Endodermal cell (in vitro differentiated cells): ENCODE measurements around the gene TMEM145. TPM values are rescaled to one million over a fixed set of nuclear protein-coding genes. Genes with fewer than 3 reads are reported as not detected.

ENCODE experiments used
- DNase-seq: peaks from one replicate; pipeline ENCODE4 v3.0.0-alpha.2; 2017
- H3K27ac ChIP-seq: 2 replicates; pipeline ENCODE4 v1.5.1; 2013; ENCODE audit warnings: mild to moderate bottlenecking, low read depth, low read length, moderate library complexity
- H3K27me3 ChIP-seq: 2 replicates; pipeline ENCODE4 v1.6.1; 2013; ENCODE audit warnings: mild to moderate bottlenecking, low read length, moderate library complexity; ENCODE audit not compliant: insufficient read depth, control insufficient read depth, poor library complexity, severe bottlenecking
- H3K36me3 ChIP-seq: 2 replicates; pipeline ENCODE4 v1.7.0; 2013; ENCODE audit warnings: mild to moderate bottlenecking, low read length, moderate library complexity; ENCODE audit not compliant: control insufficient read depth, insufficient read depth
- H3K4me1 ChIP-seq: one replicate; pipeline ENCODE4 v1.7.0; 2013; ENCODE audit warnings: low read length; ENCODE audit not compliant: control insufficient read depth, insufficient read depth
- H3K4me3 ChIP-seq: 2 replicates; pipeline ENCODE4 v1.5.1; 2013; ENCODE audit warnings: mild to moderate bottlenecking, low read length, moderate library complexity
- H3K9ac ChIP-seq: 2 replicates; pipeline ENCODE4 v1.6.1; 2013; ENCODE audit warnings: mild to moderate bottlenecking, low read length, moderate library complexity; ENCODE audit not compliant: poor library complexity, severe bottlenecking; ENCODE audit errors: extremely low read depth
- H3K9me3 ChIP-seq: 2 replicates; pipeline ENCODE4 v1.6.1; 2013; ENCODE audit warnings: mild to moderate bottlenecking, low read length, moderate library complexity; ENCODE audit not compliant: control insufficient read depth
- H3K27ac Mint-ChIP-seq: 2 replicates; pipeline ENCODE4 v1.8.0; 2020; ENCODE audit warnings: mixed read lengths
- H3K27me3 Mint-ChIP-seq: 2 replicates; pipeline ENCODE4 v1.8.0; 2021; ENCODE audit warnings: mild to moderate bottlenecking, mixed read lengths; ENCODE audit not compliant: insufficient read depth
- H3K36me3 Mint-ChIP-seq: 2 replicates; pipeline ENCODE4 v1.8.0; 2020; ENCODE audit warnings: low read depth, mixed read lengths
- H3K4me1 Mint-ChIP-seq: 2 replicates; pipeline ENCODE4 v1.8.0; 2020; ENCODE audit warnings: mixed read lengths
- H3K4me3 Mint-ChIP-seq: 2 replicates; pipeline ENCODE4 v1.8.0; 2020; ENCODE audit warnings: mild to moderate bottlenecking, moderate library complexity, mixed read lengths
- H3K9me3 Mint-ChIP-seq: 2 replicates; pipeline ENCODE4 v1.8.0; 2020; ENCODE audit warnings: mild to moderate bottlenecking, mixed read lengths
- WGBS, 2 experiments: methylation state at CpG; one replicate each; pipeline versions ENCODE4 v1.1.5 to v1.1.7; 2013; ENCODE audit warnings: missing lambda C conversion rate in 2 of 2, mixed read lengths in 1 of 2; ENCODE audit not compliant: insufficient coverage in 1 of 2, insufficient read length in 1 of 2; 5-methylcytosine and 5-hydroxymethylcytosine counted together
- total RNA-seq, 2 donors: library from RNA; stranded (reverse); fragmentation: NEBNext Ultra II Directional in 1 of 2; extraction: Animal tissue kit (Norgen Biotek cat#: 25700) in 1 of 2; gene quantifications; 2 replicates in 1 of 2; 3 replicates in 1 of 2; pipeline ENCODE4 v1.2.1, GENCODE V29; 2021
- TF ChIP-seq, protein P1 (sequence below): fragments of 200-600 bp; sonication (generic); conservative IDR thresholded peaks from 2 replicates; pipeline ENCODE4 v1.5.0; 2021; ENCODE audit warnings: antibody characterized with exemption, mild to moderate bottlenecking

TMEM145 gene
- total RNA-seq, 2 donors from 2014 or later = 0.38 to 0.42 TPM

- 94% methylated on average over 3 of the region's 3 CpGs for WGBS, 2 experiments
- Mint-ChIP-seq H3K9me3 (no peaks in the 10 kb centered on the region), H3K4me3 (no peak overlapping the region), H3K27ac (peak overlapping the region; percentile 1), H3K36me3 (peaks cover 23% of the 10 kb centered on the region), H3K27me3 (no peaks in the 10 kb centered on the region), H3K4me1 (peaks cover 15% of the 10 kb centered on the region)
- Histone ChIP-seq H3K9ac (no peak overlapping the region), H3K4me3 (no peak overlapping the region), H3K9me3 (no peaks in the 10 kb centered on the region), H3K27me3 (no peaks in the 10 kb centered on the region), H3K4me1 (peaks cover 5% of the 10 kb centered on the region), H3K36me3 (peaks cover 16% of the 10 kb centered on the region), H3K27ac (no peak overlapping the region)
- TF ChIP-seq, protein P1, sequence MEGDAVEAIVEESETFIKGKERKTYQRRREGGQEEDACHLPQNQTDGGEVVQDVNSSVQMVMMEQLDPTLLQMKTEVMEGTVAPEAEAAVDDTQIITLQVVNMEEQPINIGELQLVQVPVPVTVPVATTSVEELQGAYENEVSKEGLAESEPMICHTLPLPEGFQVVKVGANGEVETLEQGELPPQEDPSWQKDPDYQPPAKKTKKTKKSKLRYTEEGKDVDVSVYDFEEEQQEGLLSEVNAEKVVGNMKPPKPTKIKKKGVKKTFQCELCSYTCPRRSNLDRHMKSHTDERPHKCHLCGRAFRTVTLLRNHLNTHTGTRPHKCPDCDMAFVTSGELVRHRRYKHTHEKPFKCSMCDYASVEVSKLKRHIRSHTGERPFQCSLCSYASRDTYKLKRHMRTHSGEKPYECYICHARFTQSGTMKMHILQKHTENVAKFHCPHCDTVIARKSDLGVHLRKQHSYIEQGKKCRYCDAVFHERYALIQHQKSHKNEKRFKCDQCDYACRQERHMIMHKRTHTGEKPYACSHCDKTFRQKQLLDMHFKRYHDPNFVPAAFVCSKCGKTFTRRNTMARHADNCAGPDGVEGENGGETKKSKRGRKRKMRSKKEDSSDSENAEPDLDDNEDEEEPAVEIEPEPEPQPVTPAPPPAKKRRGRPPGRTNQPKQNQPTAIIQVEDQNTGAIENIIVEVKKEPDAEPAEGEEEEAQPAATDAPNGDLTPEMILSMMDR = no peak
- DNase-seq = no peak
These were observed 36.8 kb upstream of the TMEM145 start for GRCh38 chr19:42276284-42276683.

DNA sequence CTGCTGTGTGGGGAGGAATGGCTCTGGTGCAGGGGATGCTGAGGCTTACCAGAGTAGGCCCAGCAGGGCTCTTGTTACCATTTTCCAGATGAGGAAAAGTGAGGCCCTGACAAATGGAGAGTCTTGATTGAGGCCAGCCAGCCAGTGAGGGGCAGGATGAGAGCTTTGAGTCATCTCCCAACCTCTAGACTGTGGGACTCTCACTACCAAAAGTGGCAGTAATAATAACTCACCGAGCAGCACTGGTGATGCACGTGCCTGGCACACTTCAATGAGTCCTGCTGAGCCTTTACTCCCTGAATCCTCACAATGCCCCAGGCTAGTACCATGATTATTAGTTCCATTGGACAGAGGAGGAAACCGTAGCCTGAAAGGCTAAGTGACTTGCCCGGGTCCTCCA is 36.3 kb upstream of the TMEM145 start:
- TF ChIP-seq, protein P1 = no peak
- Histone ChIP-seq H3K4me3 (no peak overlapping the region), H3K27me3 (no peaks in the 10 kb centered on the region), H3K4me1 (peaks cover 7% of the 10 kb centered on the region), H3K27ac (no peak overlapping the region), H3K9ac (no peak overlapping the region), H3K9me3 (no peaks in the 10 kb centered on the region), H3K36me3 (peaks cover 16% of the 10 kb centered on the region)
- Mint-ChIP-seq H3K36me3 (peaks cover 19% of the 10 kb centered on the region), H3K27ac (no peak overlapping the region), H3K27me3 (no peaks in the 10 kb centered on the region), H3K4me3 (no peak overlapping the region), H3K4me1 (peaks cover 17% of the 10 kb centered on the region), H3K9me3 (no peaks in the 10 kb centered on the region)
- WGBS, 2 experiments = 94 to 97% methylated on average over 2 to 4 of the region's 4 CpGs
- no peak for DNase-seq

- Histone ChIP-seq H3K9ac (no peak overlapping the region), H3K27me3 (no peaks in the 10 kb centered on the region), H3K4me3 (no peak overlapping the region), H3K27ac (no peak overlapping the region), H3K4me1 (peaks cover 15% of the 10 kb centered on the region), H3K36me3 (peaks cover 16% of the 10 kb centered on the region), H3K9me3 (no peaks in the 10 kb centered on the region)
- DNase-seq = peak; percentile 57
- peaks cover 25% of the 10 kb centered on the region for H3K4me1 Mint-ChIP-seq
- no peaks in the 10 kb centered on the region for H3K9me3 Mint-ChIP-seq
- H3K4me3 Mint-ChIP-seq = no peak overlapping the region
- TF ChIP-seq, protein P1 = peak; percentile 31
- H3K36me3 Mint-ChIP-seq = peaks cover 19% of the 10 kb centered on the region
- H3K27me3 Mint-ChIP-seq = no peaks in the 10 kb centered on the region
- 87 to 91% methylated on average over 8 to 10 of the region's 10 CpGs for WGBS, 2 experiments
- H3K27ac Mint-ChIP-seq = no peak overlapping the region
These were observed 35.2 kb upstream of the TMEM145 start for GRCh38 chr19:42277821-42278451.
